ENCODE measurements around the gene SP8. TPM values are rescaled to one million over a fixed set of nuclear protein-coding genes. Genes with fewer than 3 reads are reported as not detected.

The SP8 gene
- total and polyA plus RNA-seq, 9 of the 15 experiments (the other 6 are each of a cell fraction or from before 2014, with no cell fraction given), result 0.04 to 1.2 (median 0.19) TPM

DNA sequence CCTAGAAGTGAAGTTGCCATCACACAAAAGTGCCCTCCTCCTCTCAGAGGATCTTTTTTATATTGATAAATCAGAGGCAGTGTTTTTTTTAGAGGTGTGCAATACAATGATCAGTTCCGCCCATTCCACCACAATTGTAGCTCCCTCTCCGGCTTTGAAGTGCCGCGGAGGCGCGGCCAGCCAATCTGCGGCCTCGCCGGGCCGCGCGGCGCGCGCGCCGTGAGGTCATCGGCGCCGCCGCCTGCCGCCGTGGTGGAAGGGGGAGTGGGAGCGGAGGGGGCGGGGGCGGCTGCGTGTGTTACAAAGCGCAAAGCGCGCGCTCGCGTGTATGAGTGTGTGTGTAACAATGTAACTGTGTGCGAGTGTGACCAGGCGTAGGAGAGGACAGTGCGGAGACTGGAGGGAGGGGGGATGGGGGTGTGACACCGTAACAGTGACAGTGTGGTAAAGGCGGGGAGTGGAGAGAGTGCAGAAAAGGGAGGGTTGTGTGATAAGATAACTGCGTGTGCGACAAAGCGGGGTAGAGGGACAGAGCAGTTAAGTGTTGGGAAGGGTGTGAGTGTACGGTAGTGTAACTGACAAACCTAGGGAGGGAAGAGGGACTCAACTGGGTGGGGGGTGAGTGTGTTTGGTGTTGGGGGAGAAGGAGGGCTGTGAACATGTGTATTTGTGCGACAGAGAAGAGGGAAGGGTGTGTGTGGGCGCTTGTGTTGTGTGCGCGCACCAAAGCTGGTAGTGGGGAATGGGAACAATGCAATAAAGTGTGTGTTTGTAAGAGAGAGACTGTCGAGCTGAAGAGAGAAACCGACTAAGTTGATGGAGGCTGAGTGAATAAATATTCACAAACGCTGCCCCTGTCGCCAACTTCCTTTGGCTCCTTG, at the start of gene SP8 (continued):
- TF ChIP-seq, protein P1, sequence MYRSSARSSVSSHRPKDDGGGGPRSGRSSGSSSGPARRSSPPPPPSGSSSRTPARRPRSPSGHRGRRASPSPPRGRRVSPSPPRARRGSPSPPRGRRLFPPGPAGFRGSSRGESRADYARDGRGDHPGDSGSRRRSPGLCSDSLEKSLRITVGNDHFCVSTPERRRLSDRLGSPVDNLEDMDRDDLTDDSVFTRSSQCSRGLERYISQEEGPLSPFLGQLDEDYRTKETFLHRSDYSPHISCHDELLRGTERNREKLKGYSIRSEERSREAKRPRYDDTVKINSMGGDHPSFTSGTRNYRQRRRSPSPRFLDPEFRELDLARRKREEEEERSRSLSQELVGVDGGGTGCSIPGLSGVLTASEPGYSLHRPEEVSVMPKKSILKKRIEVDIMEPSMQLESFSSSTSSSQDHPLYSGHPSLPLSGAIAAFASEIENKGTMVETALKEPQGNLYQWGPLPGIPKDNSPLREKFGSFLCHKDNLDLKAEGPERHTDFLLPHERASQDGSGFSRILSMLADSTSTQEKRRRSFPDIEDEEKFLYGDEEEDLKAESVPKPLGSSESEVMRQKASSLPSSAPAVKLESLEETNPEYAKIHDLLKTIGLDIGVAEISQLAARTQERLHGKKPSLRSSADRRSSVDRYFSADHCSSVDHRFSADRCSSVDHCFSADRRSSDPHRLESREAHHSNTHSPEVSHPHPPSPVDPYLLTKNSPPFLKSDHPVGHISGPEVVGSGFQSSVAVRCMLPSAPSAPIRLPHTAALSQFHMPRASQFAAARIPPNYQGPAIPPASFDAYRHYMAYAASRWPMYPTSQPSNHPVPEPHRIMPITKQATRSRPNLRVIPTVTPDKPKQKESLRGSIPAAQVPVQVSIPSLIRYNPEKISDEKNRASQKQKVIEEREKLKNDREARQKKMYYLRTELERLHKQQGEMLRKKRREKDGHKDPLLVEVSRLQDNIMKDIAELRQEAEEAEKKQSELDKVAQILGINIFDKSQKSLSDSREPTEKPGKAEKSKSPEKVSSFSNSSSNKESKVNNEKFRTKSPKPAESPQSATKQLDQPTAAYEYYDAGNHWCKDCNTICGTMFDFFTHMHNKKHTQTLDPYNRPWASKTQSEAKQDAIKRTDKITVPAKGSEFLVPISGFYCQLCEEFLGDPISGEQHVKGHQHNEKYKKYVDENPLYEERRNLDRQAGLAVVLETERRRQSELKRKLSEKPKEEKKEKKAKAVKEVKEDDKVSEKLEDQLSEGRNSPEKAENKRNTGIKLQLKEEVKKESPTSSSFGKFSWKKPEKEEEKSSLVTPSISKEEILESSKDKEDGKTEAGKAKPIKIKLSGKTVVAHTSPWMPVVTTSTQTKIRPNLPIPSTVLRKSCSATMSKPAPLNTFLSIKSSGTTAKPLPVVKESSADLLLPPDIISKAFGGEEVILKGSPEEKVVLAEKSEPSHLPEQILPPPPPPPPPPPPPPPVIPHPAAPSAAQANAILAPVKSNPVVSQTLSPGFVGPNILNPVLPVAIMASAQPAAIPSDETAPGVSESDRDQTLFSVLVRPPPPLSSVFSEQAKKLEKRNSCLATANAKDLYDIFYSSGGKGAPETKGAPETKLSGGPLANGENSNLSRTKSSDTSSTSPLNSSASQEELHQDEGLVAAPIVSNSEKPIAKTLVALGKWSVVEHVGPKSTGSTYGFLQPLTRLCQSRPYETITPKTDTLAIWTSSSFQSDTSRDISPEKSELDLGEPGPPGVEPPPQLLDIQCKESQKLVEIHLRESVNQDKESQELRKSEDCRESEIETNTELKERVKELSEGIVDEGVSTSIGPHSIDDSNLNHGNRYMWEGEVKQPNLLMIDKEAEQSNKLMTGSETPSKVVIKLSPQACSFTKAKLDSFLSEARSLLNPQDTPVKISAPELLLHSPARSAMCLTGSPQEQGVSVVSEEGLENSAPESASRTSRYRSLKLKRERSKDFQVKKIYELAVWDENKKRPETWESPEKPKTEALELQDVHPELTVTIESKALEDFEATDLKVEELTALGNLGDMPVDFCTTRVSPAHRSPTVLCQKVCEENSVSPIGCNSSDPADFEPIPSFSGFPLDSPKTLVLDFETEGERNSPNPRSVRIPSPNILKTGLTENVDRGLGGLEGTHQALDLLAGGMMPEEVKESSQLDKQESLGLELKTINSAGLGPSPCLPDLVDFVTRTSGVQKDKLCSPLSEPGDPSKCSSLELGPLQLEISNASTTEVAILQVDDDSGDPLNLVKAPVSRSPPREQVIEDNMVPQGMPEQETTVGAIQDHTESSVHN (IDR thresholded peaks at IDR 0.05; ENCODE audit: borderline replicate concordance in 1 of 2, low read depth in 1 of 2), result no peak; a peak in 1 of 4 replicates
- TF ChIP-seq, protein P2, sequence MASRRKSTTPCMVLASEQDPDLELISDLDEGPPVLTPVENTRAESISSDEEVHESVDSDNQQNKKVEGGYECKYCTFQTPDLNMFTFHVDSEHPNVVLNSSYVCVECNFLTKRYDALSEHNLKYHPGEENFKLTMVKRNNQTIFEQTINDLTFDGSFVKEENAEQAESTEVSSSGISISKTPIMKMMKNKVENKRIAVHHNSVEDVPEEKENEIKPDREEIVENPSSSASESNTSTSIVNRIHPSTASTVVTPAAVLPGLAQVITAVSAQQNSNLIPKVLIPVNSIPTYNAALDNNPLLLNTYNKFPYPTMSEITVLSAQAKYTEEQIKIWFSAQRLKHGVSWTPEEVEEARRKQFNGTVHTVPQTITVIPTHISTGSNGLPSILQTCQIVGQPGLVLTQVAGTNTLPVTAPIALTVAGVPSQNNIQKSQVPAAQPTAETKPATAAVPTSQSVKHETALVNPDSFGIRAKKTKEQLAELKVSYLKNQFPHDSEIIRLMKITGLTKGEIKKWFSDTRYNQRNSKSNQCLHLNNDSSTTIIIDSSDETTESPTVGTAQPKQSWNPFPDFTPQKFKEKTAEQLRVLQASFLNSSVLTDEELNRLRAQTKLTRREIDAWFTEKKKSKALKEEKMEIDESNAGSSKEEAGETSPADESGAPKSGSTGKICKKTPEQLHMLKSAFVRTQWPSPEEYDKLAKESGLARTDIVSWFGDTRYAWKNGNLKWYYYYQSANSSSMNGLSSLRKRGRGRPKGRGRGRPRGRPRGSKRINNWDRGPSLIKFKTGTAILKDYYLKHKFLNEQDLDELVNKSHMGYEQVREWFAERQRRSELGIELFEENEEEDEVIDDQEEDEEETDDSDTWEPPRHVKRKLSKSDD (conservative IDR thresholded peaks at IDR 0.05; ENCODE audit: low read length), result no peak
- TF ChIP-seq HNRNPLL (IDR thresholded peaks at IDR 0.05; ENCODE audit: low read depth, low read length, poor library complexity, severe bottlenecking) (peak; percentile 55), ZNF778 (CRISPR knock-in tag; IDR thresholded peaks at IDR 0.05) (no peak), NEUROD1 (IDR thresholded peaks at IDR 0.05; ENCODE audit: borderline replicate concordance, low read depth, low read length, partially characterized antibody) (peak; percentile 39), NBN (IDR thresholded peaks at IDR 0.05; ENCODE audit: low read depth) (peak; percentile 79; the same call in 1 of the 2 replicates), ZNF347 (CRISPR knock-in tag; IDR thresholded peaks at IDR 0.05; ENCODE audit: low read depth) (no peak), BDP1 (IDR thresholded peaks at IDR 0.05; ENCODE audit: insufficient read depth, insufficient read length) (no peak)
- TF ChIP-seq, protein P3, sequence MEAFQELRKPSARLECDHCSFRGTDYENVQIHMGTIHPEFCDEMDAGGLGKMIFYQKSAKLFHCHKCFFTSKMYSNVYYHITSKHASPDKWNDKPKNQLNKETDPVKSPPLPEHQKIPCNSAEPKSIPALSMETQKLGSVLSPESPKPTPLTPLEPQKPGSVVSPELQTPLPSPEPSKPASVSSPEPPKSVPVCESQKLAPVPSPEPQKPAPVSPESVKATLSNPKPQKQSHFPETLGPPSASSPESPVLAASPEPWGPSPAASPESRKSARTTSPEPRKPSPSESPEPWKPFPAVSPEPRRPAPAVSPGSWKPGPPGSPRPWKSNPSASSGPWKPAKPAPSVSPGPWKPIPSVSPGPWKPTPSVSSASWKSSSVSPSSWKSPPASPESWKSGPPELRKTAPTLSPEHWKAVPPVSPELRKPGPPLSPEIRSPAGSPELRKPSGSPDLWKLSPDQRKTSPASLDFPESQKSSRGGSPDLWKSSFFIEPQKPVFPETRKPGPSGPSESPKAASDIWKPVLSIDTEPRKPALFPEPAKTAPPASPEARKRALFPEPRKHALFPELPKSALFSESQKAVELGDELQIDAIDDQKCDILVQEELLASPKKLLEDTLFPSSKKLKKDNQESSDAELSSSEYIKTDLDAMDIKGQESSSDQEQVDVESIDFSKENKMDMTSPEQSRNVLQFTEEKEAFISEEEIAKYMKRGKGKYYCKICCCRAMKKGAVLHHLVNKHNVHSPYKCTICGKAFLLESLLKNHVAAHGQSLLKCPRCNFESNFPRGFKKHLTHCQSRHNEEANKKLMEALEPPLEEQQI (IDR thresholded peaks at IDR 0.05), result no peak
